Lower leg skin (tissue), 4 donors: ENCODE data around the gene KLHL40. TPM values are rescaled to one million over a fixed set of nuclear protein-coding genes. Genes with fewer than 3 reads are reported as not detected.

Experiments
- DNase-seq, 2 donors: peaks; one replicate each; pipeline ENCODE4 v3.0.0-alpha.2; 2019; ENCODE audit warnings: low spot score in 2 of 2
- H3K4me3 ChIP-seq: fragments of 200-600 bp; sonication (generic); 2 replicates; pipeline ENCODE4 v1.5.1; 2017; ENCODE audit warnings: mild to moderate bottlenecking, low read depth; ENCODE audit not compliant: poor library complexity, severe bottlenecking
- POLR2A ChIP-seq, 2 donors: fragments of 450-650 bp; IDR thresholded peaks; one replicate each; pipeline ENCODE4 v1.6.1; 2016 to 2017; ENCODE audit warnings: antibody characterized with exemption in 2 of 2, mild to moderate bottlenecking in 1 of 2, moderate library complexity in 1 of 2
- WGBS, 2 donors: methylation state at CpG; one replicate each; pipeline ENCODE4 v1.1.5; 2018; 5-methylcytosine and 5-hydroxymethylcytosine counted together
- intact Hi-C: fragments of 100-400 bp; cut with DNase I; formaldehyde crosslinking; loops from one replicate; pipeline ENCODE4 v1.15.0; 2023; ENCODE audit warnings: low total_unique reads
- total RNA-seq, 4 donors: library from RNA; depleted of rRNA; stranded (reverse); fragments of >200 nt; gene quantifications; one replicate each; pipeline ENCODE4 v1.1.0, GENCODE V29; 2016
- TF ChIP-seq, protein P1 (sequence below), 3 donors: fragments of 450-650 bp; IDR thresholded peaks; one replicate each; pipeline ENCODE4 v1.5.1; 2016; ENCODE audit warnings: antibody characterized with exemption in 3 of 3, mild to moderate bottlenecking in 3 of 3, moderate library complexity in 2 of 3

Gene KLHL40
- total RNA-seq, 4 donors from 2014 or later, result not detected

- DNase-seq, result no peak
- H3K4me3 ChIP-seq, result no peak overlapping the region
- WGBS, 2 donors, result 89 to 95% methylated on average over 6 of the region's 6 CpGs
- intact Hi-C loops, result no loop called here
- TF ChIP-seq, protein P1, sequence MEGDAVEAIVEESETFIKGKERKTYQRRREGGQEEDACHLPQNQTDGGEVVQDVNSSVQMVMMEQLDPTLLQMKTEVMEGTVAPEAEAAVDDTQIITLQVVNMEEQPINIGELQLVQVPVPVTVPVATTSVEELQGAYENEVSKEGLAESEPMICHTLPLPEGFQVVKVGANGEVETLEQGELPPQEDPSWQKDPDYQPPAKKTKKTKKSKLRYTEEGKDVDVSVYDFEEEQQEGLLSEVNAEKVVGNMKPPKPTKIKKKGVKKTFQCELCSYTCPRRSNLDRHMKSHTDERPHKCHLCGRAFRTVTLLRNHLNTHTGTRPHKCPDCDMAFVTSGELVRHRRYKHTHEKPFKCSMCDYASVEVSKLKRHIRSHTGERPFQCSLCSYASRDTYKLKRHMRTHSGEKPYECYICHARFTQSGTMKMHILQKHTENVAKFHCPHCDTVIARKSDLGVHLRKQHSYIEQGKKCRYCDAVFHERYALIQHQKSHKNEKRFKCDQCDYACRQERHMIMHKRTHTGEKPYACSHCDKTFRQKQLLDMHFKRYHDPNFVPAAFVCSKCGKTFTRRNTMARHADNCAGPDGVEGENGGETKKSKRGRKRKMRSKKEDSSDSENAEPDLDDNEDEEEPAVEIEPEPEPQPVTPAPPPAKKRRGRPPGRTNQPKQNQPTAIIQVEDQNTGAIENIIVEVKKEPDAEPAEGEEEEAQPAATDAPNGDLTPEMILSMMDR (IDR thresholded peaks at IDR 0.05), result no peak
- no peak for TF ChIP-seq POLR2A (IDR thresholded peaks at IDR 0.05)
Measured at GRCh38 chr3:42640771-42641370, 44.5 kb upstream of the KLHL40 start.

- intact Hi-C loops, result no loop called here
- WGBS, 2 donors, result 76 to 80% methylated on average over 5 of the region's 5 CpGs
- DNase-seq, result no peak
- no peak overlapping the region for H3K4me3 ChIP-seq
- TF ChIP-seq, protein P1 (IDR thresholded peaks at IDR 0.05), result no peak
- TF ChIP-seq POLR2A (IDR thresholded peaks at IDR 0.05), result no peak
Measured at GRCh38 chr3:42647821-42648459, 37.4 kb upstream of the KLHL40 start.

DNA sequence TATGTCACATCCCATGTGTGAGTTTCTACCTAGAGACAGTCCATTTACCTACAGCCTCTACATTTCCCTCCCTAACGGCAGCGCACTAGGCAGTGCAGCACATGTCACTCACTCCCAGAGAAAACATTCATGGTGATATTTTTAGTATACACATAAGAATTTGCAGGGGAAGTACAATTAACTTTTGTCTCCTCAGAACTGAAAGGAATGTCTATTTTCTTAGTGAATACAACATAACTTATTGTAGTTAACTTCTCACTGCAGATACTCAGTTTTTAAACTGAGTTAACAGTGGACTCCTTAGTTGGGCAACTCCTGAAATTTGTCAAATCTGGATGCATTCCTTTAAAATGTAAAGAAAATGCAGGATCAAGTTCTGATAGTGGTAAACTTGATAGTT lies 36.3 kb upstream of the KLHL40 start:
- DNase-seq, result no peak
- no peak overlapping the region for H3K4me3 ChIP-seq
- TF ChIP-seq POLR2A (IDR thresholded peaks at IDR 0.05), result no peak
- TF ChIP-seq, protein P1 (IDR thresholded peaks at IDR 0.05), result no peak
- WGBS, 2 donors, result 67 to 81% methylated on average over 2 of the region's 2 CpGs
- intact Hi-C loops, result no loop called here

GRCh38 chr3:42649783-42650182 lies 35.6 kb upstream of the KLHL40 start:
- H3K4me3 ChIP-seq, result no peak overlapping the region
- DNase-seq, result no peak
- TF ChIP-seq, protein P1 (IDR thresholded peaks at IDR 0.05), result no peak
- TF ChIP-seq POLR2A (IDR thresholded peaks at IDR 0.05), result no peak
- intact Hi-C loops, result no loop called here
- WGBS, 2 donors, result 84 to 87% methylated on average over 4 of the region's 4 CpGs

DNA sequence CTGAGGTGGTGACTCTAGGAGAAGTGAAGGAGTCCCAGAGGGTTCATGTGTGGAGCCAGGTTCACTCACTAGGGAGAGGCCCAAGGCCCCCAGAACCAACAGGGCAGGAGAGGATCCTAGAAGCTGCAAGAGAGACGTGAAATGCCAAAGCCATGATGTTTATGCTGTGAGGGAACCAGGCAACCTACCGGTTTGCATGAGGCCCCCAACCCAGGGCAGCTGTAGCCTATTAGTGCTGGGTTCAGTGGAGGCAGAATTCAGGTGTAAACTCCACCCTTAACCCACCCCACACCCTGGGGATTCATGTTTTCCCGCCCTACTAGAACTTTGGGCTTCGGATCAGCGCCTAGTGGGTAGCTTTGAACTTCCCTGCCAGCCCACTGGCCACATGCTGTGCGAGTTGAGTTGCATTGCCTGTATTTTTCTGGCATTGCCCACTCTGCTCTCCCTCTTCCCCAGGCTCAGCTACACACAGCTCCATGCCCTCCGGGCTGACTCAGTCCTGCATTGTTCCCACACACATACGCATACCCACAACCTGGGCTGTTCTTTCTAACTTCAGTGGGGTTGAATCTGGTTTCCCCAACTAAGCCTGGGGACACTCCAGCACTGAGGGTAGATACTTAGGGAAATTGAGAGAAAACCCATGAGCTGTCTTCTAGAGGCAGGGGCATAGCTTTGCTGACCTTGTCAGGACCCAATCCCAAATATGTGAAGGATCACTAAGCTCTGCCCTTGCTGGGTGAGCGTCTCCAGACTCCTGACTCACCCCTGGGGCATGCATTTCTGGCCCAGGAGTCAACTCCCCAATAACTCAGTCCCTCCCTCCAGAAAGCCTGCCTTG lies 33.9 kb upstream of the KLHL40 start:
- WGBS, 2 donors, result 61 to 62% methylated on average over 9 of the region's 9 CpGs
- intact Hi-C loops, result no loop called here
- DNase-seq, result no peak
- TF ChIP-seq, protein P1 (IDR thresholded peaks at IDR 0.05), result no peak
- TF ChIP-seq POLR2A (IDR thresholded peaks at IDR 0.05), result no peak
- no peak overlapping the region for H3K4me3 ChIP-seq
